ENCODE results near the gene IRF3.

The IRF3 gene

DNA sequence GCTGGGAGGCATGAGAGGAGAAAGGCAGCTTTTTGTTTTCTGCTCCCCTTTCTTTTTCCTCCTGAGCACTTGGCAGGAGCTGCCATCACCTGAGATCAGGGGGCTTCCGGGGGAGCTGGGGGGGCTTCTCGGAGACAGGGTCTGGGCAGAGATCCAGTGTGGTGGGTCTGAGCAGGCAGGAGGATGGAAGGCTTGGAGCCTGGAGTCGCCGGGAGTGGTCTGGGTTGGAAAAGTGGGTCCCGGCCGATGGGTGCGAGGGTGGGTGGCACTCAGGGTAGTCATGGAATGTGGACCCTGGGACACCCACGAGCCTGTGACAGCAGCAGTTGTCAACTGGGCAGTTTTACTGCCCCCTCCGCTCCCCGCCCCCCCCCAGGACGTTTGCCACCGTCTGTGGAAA, 21.5 kb upstream of the IRF3 start:
- no peak for DNase-seq

DNA sequence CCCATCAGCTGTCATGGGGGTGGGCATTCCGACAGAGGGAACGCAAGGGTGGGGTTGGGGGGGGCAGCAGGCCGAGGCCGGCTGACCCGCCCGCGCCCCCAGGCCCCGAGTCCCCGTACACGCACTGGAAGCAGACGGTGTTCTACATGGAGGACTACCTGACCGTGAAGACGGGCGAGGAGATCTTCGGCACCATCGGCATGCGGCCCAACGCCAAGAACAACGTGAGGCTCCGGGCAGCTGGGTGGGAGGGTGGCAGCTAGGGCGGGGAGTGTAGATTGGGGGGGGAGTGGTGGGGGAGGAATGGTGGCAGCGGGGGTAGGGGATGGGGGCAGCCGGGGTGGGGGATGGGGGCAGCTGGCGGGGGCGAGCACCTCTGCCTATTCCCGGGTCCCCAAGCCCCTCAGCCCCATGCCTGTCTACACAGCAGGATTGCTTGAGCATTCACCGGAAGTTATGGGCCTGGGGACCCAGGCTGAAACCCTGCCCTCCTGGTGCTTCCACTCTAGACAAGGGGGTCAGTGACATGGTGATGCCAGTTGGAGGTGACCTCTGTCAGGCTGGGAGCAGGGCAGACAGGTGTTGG, 20.9 kb upstream of the IRF3 start:
- no peak for DNase-seq

DNA sequence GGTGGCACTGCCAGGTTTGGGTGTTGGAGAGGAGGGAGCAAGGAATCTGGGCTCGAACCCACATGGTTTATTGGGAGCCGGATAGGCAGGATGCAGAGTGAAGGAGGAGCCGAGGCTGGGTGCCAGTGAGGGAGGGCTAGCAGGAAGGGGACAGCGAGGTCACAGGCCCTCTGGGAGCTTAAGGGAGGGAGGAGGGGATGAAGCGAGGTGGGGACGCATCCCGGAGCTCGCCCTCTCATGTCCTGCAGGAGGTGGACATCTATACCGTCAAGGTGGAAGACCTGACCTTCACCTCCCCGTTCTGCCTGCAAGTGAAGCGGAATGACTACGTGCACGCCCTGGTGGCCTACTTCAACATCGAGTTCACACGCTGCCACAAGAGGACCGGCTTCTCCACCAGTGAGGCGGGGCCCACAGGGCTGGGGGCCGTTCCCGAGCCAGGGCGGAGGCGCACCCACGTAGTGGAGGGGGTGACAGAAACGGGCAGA, 20.2 kb upstream of the IRF3 start:
- no peak for DNase-seq

DNA sequence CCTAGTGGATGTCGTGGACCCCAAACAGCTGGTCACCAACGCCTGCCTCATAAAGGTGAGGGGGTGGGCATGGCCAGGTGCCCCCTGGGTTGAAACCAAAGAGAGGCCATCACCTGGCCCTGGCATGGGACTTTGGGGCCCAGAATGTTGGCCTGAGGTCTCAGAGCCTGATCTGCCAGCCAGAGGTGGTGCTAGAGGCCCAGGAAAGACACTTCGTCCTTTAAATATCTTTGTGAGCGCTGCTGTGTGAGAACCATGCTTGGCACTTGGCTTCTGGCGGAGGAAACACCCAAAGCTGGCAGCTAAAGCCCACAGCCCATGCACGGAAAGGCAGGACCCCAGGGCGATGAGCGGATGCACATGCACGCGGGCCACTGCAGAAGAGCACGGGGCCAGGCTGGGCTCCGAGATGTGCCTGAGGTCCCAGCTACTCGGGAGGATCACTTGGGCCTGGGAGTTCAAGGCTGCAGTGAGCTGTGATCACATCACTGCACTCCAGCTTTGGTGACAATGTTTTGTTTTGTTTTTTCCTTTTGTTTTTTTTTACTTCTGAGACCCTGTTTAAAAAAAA, 19.4 kb upstream of the IRF3 start:
- DNase-seq = no peak

DNA sequence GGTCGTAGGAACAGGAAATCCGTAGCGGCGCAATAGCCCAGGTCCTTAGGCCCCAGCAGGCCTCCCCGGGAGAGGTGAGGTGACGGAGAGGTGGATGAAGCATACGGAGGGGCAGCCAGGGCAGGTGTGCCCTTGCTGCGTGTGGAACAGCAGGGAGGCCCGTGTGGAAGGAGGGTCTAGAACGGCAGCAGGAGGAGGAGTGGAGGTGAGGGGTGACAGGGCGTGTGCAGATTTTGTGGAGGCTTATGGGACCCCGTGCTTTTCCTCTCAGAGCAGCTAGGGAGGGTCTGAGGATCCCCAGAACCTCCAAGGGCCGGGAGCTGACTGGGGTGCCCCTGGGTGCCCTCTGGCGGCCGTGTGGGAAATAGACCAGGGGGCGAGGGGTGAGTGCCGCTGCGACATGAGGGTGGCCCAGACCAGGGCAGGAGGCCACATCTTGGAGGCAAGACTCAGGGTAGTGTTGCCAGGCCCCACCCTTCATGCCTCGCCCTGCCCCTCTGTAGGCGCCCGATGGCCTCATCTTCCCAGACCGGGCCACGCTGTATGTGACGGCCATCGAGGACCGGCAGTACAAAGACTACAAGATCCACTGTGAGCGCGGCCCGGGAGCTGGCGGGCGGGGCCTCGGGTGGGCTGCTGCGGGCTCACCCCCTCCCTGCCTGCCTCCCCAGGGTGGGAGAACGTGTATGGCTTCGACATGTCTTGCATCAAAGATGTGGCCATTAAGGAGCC, 18.8 kb upstream of the IRF3 start:
- DNase-seq = no peak

DNA sequence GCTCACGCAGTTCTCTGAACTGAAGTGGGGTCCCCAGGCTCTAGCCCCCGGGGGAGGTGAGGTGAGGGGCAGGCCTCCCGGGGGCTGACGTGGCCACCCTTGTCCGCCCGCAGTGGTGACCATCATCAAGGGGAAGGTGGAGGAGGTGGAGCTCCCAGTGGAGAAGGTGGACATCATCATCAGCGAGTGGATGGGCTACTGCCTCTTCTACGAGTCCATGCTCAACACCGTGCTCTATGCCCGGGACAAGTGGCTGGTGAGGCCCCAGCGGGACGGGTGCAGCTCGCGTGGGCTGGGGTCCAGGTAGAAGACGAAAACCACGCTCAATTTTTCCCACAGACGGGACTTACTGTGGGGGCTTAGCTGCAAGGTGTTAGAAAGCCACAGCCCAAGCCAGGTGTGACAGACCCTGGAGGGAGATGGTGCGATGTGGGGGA, 18.2 kb upstream of the IRF3 start:
- DNase-seq = no peak

DNA sequence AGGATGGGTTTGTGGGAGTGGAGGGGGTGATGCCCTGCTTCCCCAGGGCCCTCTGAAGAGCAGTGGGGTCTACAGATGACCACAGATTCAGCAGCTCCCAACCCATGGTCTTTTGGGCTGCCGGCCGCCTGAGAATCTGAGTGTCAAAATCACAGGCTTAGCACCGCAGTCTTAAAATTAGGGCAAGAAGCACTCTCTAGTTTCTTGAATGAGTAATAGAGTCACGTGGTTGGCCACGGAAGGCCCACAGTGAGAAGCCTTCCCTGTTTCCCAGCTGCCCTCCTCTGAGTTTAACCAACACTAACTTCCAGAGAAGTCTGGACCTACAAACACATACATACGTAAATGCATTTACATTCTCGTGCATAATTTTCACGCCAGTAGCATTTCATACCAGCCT, 16.6 kb upstream of the IRF3 start:
- no peak for DNase-seq

DNA sequence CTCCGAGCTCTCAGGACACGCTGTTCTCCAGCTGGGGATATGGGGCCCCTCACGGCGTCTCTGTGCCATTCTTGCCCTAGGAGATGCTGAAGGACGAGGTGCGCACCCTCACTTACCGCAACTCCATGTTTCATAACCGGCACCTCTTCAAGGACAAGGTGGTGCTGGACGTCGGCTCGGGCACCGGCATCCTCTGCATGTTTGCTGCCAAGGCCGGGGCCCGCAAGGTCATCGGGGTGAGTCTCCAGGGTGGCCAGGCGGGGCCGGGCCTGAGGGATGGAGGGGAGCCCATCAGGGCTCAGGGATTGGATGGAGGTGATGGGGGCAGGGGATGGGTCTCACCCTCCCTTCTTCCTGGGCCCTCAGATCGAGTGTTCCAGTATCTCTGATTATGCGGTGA, 16.2 kb upstream of the IRF3 start:
- no peak for DNase-seq

DNA sequence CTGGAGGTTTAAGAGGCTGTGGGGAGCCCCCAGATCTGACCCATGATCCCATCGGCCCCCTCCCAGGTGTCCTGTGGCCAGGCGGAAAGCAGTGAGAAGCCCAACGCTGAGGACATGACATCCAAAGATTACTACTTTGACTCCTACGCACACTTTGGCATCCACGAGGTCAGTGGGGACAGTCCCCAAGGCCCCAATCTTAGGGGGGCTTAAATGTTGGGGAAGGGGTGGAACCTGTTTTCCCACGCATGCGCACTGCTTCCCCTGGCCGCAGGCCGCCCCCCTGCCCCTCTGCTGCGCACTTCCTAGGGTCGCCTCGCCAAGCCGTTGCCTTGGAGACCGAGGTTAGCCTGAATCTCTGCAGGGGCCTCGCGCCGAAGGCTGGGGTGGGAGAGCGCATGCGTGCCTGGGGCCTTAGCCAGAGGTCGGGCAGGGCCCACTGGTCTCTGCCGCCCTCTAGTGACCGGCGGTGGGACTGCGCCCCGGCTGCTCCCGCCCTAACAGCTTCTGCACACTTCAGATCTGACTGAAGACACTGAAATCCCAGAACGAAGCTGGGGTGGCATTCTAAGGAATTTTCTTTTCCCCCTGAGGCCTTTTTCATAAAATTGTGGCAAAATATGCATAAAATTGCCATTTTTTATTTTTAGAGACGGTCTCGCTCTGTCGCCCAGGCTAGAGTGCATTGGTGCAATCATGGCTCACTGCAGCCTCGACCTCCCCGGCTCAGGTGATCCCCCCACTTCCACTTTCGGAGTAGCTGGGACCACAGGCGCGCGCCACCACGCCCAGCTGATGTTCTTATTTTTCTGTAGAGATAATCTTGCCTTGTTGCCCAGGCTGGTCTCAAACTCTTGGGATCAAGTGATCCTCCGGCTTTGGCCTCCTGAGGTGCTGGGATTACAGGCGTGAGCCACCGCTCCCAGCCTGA, 15.0 kb upstream of the IRF3 start:
- DNase-seq = peak; percentile 92 to 93

DNA sequence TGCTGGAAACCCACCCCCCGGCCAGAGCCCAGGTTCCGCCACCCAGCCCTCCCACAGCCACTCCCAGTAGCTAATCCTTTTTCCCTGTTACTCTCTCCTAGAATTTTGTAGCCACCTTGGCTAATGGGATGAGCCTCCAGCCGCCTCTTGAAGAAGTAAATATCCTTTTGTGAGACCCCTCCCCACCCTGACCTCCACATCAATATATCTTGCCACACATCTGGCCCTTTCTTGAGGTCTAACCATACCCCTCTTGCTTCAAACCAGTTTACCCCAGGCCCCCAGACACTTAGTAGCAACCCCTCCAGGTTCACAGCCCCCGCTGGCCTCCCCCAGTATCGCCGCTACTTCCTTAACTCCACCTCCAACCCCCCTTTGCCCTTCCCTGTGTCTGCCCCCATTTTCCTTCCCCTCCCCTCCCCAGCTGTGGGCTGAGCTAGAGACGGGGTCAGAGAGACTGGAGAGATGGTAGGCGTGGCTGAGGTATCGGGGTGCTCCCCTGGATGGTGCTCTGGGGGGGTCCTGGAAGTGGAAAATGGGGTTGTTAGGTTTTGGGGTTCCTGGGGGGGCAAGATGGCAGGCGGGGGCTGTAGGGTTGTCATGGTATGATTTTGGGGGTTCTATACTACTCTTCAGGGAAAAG, 14.2 kb upstream of the IRF3 start:
- no peak for DNase-seq

DNA sequence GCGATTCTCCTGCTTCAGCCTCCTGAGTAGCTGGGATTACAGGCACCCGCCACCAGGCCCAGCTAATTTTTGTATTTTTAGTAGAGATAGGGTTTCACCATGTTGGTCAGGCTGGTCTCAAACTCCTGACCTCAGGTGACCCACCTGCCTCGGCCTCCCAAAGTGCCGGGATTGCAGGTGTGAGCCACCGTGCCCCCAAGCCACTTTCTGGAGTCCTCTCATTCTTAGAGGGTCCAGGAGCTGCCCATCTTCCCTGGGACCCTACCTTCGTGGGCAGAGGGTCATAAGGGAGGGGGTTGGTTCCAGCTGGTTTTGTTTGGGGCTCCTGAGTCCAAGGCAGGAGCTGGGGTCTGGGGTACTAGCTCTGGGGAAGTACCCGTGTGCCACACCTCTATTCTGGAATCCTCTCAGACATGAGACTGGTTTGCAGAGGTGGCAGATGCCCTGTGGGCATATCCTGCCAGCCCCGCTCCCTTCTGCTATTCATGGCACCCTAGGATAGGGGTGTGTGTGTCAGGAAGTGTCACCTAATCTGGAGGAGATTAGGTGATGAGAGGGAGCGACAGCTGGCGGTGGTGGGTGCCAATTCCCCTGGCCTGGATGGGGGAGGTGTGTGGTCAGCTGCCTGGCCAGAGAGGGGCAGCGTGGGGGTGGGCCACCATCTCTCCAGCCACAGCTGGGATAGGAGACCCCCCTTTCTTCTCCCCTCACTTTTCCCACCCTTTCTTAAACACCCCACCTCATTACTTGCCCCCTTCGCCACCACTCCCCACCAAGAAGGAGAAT, 13.5 kb upstream of the IRF3 start:
- DNase-seq = no peak

DNA sequence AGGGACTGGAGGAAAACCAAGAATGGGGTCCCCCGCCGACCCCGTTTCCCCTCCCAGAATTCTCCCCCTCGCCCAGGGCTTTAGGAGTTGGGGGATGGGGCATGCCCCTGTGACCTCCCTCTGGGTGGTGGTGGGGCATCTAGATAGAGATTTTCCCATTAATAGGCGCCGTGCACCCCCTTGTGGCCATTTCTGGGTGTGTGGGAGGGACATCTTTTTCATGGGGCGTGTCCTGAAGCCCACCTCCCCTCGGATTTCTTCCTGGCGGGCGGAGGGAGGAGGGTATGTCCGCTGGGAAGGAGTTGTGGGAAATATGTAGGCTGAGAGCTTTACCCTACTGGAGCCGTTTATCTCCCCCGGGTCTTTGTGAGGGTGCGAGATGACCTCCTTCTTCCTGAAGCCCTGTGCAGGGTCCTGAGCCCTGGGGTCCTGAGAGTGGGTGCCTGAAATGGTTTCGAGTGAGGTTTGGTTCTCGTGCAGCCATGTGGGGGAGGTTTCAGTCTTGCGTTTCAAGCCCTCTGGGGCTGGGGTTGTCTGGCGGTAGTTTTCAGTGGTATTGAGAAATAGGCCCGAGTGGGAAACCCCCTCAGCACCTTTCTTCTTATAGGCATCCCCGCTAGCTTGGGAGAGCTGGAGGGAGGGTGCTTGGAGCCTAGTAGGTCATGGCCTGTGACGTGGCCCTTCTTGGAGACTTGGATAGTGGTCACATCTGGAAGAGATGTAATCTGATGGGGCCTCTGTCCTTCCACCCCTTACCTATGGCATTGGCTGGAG, 12.4 kb upstream of the IRF3 start:
- peak; percentile 81 to 84 for DNase-seq

DNA sequence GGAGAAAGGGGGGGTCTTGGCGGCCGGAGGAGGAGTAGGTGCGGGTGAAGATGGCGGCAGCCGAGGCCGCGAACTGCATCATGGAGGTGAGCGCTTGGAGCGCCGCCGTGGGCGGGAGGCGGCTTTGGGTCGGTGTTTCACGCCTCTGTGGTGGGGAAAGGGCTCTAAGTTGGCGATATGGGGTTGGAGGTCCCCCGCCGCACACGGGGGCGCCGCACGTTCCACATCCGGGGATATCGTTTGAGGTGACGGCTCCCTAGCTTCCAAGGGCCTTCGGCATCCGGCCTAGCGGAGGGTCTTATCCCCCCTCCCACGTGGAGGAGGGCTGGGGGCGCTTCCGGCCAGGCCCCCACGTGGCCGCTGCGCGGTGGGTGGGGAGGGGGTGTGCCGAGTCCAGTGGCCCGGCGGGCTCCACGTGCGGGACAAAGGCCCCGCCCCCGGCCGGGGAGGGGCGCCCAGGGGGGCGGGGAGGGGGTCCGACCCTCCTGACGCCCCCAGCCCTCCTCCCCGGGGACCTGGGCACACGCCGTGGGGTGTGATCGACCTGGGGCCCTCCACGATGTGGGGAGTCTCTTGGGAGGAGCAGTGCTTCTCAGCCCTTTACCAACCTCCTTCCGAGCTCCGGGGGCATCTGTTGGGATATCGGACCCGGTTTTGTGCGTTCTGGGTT, 11.7 kb upstream of the IRF3 start, which contains the start of gene PRMT1:
PRMT1 (plus strand) TSS at position 41 of the 670 bp plus-strand sequence; CDS start at position 51, 10 bp downstream.
- peak; percentile 52 to 62 for DNase-seq

DNA sequence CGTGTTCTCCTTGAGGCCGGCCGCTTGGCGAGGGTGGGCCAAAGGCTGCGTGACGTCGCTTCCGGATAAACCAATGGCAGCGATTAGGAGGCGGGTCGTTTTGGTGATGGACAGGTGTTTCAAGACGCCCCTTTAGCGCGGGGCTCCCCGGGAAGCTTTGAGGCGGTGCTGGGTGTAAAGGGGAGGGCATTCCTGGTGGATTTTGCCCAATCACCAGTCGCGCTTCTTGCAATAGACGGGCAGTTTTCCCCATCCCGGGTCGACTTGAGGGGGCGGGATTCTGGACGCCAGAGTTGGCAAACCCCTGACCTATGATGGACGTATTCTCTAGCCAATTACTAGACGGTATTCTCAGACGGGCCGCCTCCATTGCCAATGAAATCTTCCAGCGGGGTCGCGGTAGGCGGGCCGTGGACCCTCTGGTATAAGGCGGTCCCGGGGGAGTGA, 11.2 kb upstream of the IRF3 start:
- DNase-seq = peak; percentile 100

DNA sequence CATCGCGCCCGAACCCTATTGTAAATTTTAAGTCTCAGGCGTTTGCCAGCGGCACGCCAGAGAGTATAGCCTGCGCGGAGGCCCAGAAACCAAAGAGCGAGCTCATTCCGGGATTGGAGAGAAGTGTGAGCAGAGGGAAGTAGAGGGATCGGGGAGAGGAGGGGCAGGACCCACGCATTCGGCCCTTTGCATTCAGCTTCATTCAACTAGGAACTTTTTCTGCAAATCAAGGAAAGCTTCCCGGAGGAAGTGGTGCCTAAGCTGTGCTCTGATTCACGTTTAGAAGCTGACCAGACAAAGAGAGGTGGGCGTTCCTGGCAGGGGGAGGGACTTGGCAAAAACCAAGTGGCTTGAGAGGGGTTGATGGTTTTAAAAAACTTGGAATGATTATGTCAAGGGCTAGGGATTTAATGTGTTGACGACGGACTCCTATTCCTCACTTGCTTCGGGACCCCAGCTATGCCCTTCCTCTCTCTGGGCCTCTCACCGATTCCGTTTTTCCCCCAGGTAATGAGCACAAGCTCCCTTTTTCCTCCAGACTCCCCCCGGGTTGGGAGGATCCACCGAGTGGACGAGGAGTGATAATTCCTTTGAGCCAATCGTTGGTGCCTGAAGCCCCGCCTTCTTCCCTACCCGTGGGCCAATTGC, 10.6 kb upstream of the IRF3 start:
- no peak for DNase-seq

DNA sequence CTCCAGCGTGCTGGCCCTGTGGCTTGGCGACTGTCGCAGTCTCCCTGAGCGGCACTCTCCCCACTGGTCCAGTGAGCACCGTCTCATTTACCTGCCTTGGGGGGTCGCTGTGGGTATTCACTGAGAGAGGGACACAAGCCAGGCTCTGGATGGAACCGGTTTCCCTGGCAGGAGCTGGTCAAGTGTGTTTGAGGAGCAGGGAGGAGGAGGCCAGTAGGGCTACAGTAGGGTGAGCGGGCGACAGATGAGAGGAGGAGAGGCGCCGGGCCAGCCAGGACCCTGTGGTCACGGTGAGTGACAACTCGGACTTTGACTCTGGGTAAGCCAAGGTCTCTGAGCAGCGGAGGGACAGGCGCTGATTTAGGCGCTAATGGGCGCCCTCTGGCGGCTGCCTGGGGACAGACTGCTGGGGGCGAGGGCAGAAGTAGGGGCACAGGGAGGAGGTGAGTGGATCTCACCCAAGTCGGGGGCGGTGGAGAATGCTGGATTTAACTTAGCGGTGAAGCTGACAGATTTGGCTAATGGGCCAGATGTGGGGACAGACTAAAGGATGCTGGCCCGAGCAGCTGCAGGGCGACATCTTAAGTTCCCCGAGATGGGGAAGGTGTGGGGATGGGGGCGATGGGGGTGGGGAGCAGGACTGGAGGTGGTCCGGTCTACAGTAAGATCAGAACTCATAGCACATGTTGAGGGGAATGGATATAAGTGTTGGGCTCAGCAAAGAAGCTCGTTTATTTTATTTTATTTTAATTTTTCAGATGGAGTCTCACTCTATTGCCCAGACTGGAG, 6.7 kb upstream of the IRF3 start:
- peak; percentile 79 to 82 for DNase-seq

DNA sequence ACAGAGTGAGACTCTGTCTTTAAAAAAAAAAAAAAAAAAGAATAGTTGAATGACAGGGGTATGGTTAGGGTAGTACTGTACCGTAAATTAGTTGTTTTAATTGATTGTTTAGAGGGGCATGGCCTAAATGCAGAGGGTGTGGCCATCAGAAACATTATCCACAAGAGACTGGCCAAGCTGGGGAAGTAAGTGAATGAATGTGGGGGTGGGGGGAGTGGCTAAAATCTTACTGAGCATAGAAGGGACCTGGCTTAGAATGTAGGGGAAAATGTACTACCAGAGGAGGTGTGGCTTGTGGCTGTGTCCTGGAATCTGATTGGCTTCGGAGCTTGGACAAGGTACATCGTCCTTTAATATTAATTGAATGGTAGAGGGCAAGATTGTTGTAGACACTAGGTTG, 3.9 kb upstream of the IRF3 start:
- DNase-seq = no peak

DNA sequence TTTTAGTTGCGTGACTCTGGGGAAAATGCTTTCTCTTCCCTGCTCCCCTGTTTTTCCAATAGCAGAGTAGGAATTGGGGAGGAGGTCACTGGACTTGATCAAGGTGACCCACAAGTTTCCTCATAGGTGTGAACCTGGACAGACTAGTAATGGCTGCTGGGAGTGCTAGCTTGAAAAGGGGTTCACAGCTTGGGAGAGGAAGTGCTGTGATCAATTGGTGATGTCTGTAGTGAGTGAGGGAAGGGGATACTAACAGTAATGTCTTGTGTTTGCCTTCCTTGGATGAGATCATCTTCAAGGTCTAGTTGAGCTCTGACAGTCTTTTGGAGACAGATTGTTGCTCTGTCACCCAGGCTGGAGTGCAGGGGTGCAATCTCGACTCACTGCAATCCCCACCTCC, 1.8 kb upstream of the IRF3 start:
- no peak for DNase-seq

DNA sequence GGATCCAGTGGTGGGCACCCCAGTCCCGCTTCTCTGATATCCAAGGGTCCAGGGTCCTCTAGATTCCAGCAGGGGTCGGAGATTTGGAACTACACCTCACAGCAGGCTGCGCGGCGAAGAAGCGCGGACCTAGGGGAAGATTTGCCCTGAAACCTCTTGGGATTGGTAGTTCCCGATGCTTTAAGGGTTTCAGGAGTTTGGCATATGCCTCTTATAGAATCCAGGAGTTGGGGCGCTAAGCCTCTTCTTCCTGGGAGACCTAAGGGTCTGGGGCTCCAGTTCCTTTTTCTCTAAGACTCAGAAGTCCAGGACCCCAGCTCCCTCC, 425 bp upstream of the IRF3 start:
- no peak for DNase-seq

Data from CD4-positive, alpha-beta T cell treated with Interleukin-1 beta for 1 hour (primary cell).